Natural killer cell (primary cell): ENCODE data around the gene KIF11. TPM values are rescaled to one million over a fixed set of nuclear protein-coding genes. Genes with fewer than 3 reads are reported as not detected.

Experiments used
- ATAC-seq, 3 donors: fragments of 150-1000 bp in 2 of 3; fragments of 200-7000 bp in 1 of 3; cut with Tn5 transposase; 1 replicate in 1 of 3; 2 replicates in 2 of 3; pipeline ENCODE4 v1.10.0; 2021; ENCODE audit warnings: mild to moderate bottlenecking in 2 of 3, moderate library complexity in 2 of 3
- DNase-seq, 2 donors: peaks; one replicate each; pipeline versions ENCODE4 v3.0.0 to v3.0.0-alpha.2; 2013 to 2021; ENCODE audit warnings: mixed read lengths in 1 of 2
- H3K27ac ChIP-seq: one replicate; pipeline ENCODE4 v1.5.1; 2013; ENCODE audit warnings: mild to moderate bottlenecking, low read length
- H3K27me3 ChIP-seq: one replicate; pipeline ENCODE4 v1.6.1; 2013; ENCODE audit warnings: low read length; ENCODE audit not compliant: control insufficient read depth, insufficient read depth
- H3K36me3 ChIP-seq: one replicate; pipeline ENCODE4 v1.6.1; 2013; ENCODE audit warnings: low read length; ENCODE audit not compliant: control insufficient read depth, insufficient read depth
- H3K4me1 ChIP-seq: one replicate; pipeline ENCODE4 v1.6.1; 2013; ENCODE audit warnings: low read length; ENCODE audit not compliant: control insufficient read depth, insufficient read depth
- H3K4me3 ChIP-seq: one replicate; pipeline ENCODE4 v1.5.1; 2013; ENCODE audit warnings: low read length
- H3K9me3 ChIP-seq: one replicate; pipeline ENCODE4 v1.6.1; 2013; ENCODE audit warnings: low read length; ENCODE audit not compliant: control insufficient read depth, insufficient read depth
- H3K27ac Mint-ChIP-seq, 2 donors: one replicate each; pipeline ENCODE4 v1.8.0; 2022; ENCODE audit warnings: mild to moderate bottlenecking in 2 of 2, mixed read lengths in 2 of 2, moderate library complexity in 1 of 2
- H3K27me3 Mint-ChIP-seq, 2 donors: one replicate each; pipeline ENCODE4 v1.8.0; 2022; ENCODE audit warnings: low read depth in 2 of 2, mixed read lengths in 2 of 2
- H3K36me3 Mint-ChIP-seq: one replicate; pipeline ENCODE4 v1.8.0; 2022; ENCODE audit warnings: mixed read lengths
- H3K4me1 Mint-ChIP-seq, 2 donors: one replicate each; pipeline ENCODE4 v1.8.0; 2022; ENCODE audit warnings: mixed read lengths in 2 of 2
- H3K4me3 Mint-ChIP-seq: one replicate; pipeline ENCODE4 v1.8.0; 2022; ENCODE audit warnings: mild to moderate bottlenecking, moderate library complexity, mixed read lengths
- H3K9me3 Mint-ChIP-seq, 2 donors: one replicate each; pipeline ENCODE4 v1.8.0; 2022; ENCODE audit warnings: mixed read lengths in 2 of 2
- CTCF ChIP-seq: fragments of 200-600 bp; IDR thresholded peaks from one replicate; pipeline ENCODE4 v1.8.0; 2022; ENCODE audit warnings: antibody characterized with exemption
- WGBS: methylation state at CpG from one replicate; pipeline ENCODE4 v1.1.7; 2013; ENCODE audit warnings: missing lambda C conversion rate; ENCODE audit not compliant: insufficient coverage; 5-methylcytosine and 5-hydroxymethylcytosine counted together
- intact Hi-C: fragments of 100-400 bp; cut with micrococcal nuclease; formaldehyde crosslinking; loops from one replicate; pipeline ENCODE4 v1.14.2; 2022
- total RNA-seq, 4 donors: library from RNA; stranded (reverse); fragments of 120-200 nt in 1 of 4; gene quantifications; one replicate each; pipeline versions ENCODE4 v1.2.3 to v1.2.4, GENCODE V29; 2013 to 2022

KIF11 gene
- total RNA-seq, 3 donors from 2014 or later (not counting 1 experiment from before 2014, with no cell fraction given): 1.3 to 2.4 (median 1.9) TPM

DNA sequence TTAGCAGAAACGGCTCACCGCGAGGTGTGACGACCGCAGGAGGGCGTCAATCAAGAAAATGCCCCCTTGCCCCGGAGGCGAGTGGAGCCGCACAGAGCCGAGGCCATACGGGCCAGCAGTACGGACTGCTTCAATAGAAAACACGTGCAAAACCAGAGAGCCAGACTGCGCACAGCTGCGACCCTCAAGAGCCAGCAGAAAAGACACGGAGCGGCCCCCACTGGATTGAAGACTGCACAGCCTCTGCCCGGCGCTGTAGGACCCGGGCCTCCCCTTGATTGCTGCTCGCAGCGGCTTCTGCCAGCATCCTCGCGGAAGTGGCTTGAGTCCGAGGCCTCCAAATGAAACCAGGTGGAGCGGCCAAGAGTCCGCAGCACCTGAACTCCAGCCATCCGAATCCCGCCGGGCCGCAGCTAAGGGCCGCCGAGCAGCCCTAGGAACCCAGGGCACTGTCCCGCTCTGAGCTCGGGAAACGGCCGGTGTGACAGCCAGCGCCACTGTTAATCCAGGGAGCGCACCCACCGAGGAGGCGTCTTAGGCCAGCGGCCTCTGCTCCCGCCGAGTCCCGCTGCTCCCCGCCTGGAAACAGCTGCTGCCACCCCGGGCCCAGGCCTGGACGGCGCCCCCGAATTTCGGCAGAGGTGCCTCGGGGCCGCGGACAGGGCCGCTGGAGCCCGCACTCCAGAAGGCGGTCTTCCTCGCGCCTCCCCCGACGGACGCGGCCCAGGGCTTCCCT lies 96.2 kb downstream of the KIF11 start:
- Histone ChIP-seq H3K36me3 (peaks cover under 1% of the 10 kb centered on the region), H3K4me3 (peak overlapping the region; percentile 72), H3K27me3 (peaks cover 7% of the 10 kb centered on the region), H3K4me1 (peaks cover 30% of the 10 kb centered on the region), H3K9me3 (no peaks in the 10 kb centered on the region), H3K27ac (peak overlapping the region; percentile 58)
- ATAC-seq (peak; percentile 6 to 10 (median 7)), DNase-seq (peak; percentile 17 to 28)
- no peaks in the 10 kb centered on the region for H3K9me3 Mint-ChIP-seq
- no peak for TF ChIP-seq CTCF
- WGBS: under 1% methylated on average over 63 of the region's 63 CpGs
- H3K4me3 Mint-ChIP-seq: peak overlapping the region; percentile 88
- peak overlapping the region; percentile 70 to 72 for H3K27ac Mint-ChIP-seq
- H3K36me3 Mint-ChIP-seq: no peaks in the 10 kb centered on the region
- peaks cover 30 to 42% of the 10 kb centered on the region in 2 donors for H3K4me1 Mint-ChIP-seq
- peaks cover 7 to 13% of the 10 kb centered on the region in 2 donors for H3K27me3 Mint-ChIP-seq
- intact Hi-C loops: no loop called here

DNA sequence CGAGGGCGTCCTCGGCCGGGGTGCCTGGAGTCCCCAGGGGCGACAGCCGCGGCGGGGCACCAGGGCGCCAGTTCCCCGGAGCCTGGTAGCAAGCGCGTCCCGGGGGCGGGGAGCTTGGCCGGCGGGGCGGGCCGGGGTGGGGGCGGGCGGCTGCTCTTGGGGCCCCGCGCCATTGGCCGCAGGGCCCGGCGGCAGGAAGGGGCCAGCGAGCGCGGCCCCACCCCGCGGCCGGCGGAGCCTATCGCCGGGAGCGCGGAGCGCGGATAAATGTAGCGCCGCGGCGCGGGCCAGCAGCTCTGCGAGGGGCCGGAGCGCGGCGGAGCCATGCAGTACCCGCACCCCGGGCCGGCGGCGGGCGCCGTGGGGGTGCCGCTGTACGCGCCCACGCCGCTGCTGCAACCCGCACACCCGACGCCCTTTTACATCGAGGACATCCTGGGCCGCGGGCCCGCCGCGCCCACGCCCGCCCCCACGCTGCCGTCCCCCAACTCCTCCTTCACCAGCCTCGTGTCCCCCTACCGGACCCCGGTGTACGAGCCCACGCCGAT lies 96.8 kb downstream of the KIF11 start, which contains the start of gene HHEX:
Gene HHEX, plus strand, starts transcription at position 293 of the 548 bp plus-strand sequence. Its CDS starts 32 bp downstream, at position 325.
- H3K4me3 Mint-ChIP-seq: peak within 1 kb of the TSS; percentile 92

GRCh38 chr10:92690211-92690914 lies 97.4 kb downstream of the KIF11 start:
- Mint-ChIP-seq H3K27ac (peak overlapping the region; percentile 82 to 92), H3K27me3 (peaks cover 11 to 17% of the 10 kb centered on the region in 2 donors), H3K9me3 (no peaks in the 10 kb centered on the region), H3K4me1 (peaks cover 30 to 42% of the 10 kb centered on the region in 2 donors), H3K36me3 (no peaks in the 10 kb centered on the region), H3K4me3 (peak overlapping the region; percentile 92)
- H3K9me3 ChIP-seq: no peaks in the 10 kb centered on the region
- peaks cover 30% of the 10 kb centered on the region for H3K4me1 ChIP-seq
- DNase-seq: peak; percentile 69 to 88
- intact Hi-C loops: loop anchor here (1.0 to 5.0 kb wide), 4 partner anchors 56 to 158 kb away; partner anchors contain the start of genes EXOC6, IDE and KIF11
- peak overlapping the region; percentile 71 for H3K4me3 ChIP-seq
- H3K27ac ChIP-seq: peak overlapping the region; percentile 65
- peaks cover 11% of the 10 kb centered on the region for H3K27me3 ChIP-seq
- H3K36me3 ChIP-seq: peaks cover 7% of the 10 kb centered on the region
- ATAC-seq: peak; percentile 57 to 79 (median 65)
- no peak for TF ChIP-seq CTCF
- under 1% methylated on average over 72 of the region's 73 CpGs for WGBS

More for the DNA sequence above, 96.8 kb downstream of the KIF11 start, which contains the start of gene HHEX:
- intact Hi-C loops: loop anchor here (1.0 to 5.0 kb wide), 4 partner anchors 57 to 159 kb away; partner anchors contain the start of genes EXOC6, IDE and KIF11
- peak within 1 kb of the TSS; percentile 72 for H3K4me3 ChIP-seq
- peaks cover 7% of the 10 kb centered on the region for H3K36me3 ChIP-seq
- Mint-ChIP-seq H3K4me1 (peaks cover 30 to 42% of the 10 kb centered on the region in 2 donors), H3K9me3 (no peaks in the 10 kb centered on the region), H3K36me3 (no peaks in the 10 kb centered on the region), H3K27me3 (peaks cover 7 to 17% of the 10 kb centered on the region in 2 donors), H3K27ac (peak within 1 kb of the TSS; percentile 82 to 92)
- peaks cover 30% of the 10 kb centered on the region for H3K4me1 ChIP-seq
- peak; percentile 65 to 85 (median 76) for ATAC-seq
- peak; percentile 55 to 63 for DNase-seq
- H3K27me3 ChIP-seq: peaks cover 11% of the 10 kb centered on the region
- TF ChIP-seq CTCF: no peak
- H3K27ac ChIP-seq: peak within 1 kb of the TSS; percentile 65
- H3K9me3 ChIP-seq: no peaks in the 10 kb centered on the region
- under 1% methylated on average over 79 of the region's 79 CpGs for WGBS
